C4-2B (cell line): Measurements from ENCODE around the gene SLC9A5.

ENCODE experiments used
- H3K27ac ChIP-seq: fragments of 450-650 bp; 2 replicates; pipeline ENCODE4 v1.5.1; 2017
- CTCF ChIP-seq: fragments of 450-650 bp; conservative IDR thresholded peaks from 2 replicates; pipeline ENCODE4 v1.5.1; 2017; ENCODE audit warnings: mild to moderate bottlenecking
- ZFX ChIP-seq: fragments of 450-650 bp; IDR thresholded peaks from 2 replicates; pipeline ENCODE4 v1.6.1; 2017

SLC9A5 gene

DNA sequence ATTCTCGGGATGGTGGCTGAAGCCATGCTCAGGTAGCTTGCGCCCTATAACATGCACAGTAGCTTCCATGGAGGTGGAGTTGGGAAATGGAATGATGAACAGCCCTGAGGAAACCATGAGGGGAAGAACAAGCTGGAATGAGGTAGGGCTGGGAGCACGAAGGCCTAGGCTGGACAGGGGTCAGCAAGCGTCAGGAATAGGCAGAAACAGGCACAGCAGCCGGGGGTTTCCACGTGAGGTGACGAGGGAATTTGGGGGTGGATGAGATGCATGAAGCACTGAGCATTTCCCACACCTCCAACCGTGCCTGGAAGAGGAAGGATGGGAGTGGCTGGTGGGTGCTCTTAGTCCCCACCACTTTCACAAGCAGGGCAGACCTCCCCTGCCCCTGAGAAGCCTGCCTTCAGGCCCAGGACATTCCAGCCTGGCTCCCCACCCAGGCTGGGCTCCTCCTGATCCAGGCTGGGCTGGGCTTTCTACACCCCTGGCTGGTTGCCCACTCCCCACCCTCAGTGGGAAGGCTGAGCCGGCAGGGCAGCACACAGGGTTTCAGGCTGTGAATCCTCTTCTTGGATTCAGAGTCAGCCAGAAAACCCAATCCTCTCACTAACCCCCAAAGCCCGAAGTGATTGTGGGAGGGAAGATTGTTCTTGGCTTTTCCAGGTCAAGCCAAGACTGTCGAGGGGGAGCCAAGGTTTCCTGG lies 52.5 kb downstream of the SLC9A5 start:
- H3K27ac ChIP-seq = peak overlapping the region; percentile 31
- TF ChIP-seq CTCF = no peak
- no peak for TF ChIP-seq ZFX

DNA sequence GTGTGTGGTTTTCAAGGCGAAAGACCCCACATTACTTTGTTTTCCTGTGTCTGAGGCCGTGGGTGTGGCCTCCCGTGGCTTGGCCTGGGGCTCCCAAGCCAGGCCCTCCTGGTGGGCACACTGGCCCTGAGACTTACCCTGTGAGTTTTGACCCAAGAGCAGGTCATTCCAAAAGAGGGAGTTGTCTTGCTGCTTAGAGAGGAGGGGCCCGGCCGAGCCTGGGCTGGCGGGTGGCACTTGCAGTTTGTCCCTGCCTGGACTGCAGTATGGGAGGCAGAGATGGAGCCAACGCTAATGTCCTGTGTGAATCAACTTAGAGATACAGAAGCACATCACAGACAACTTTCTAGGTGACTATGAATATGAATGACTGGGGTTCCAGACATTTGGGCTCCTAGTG lies 53.3 kb downstream of the SLC9A5 start:
- TF ChIP-seq CTCF (no peak), ZFX (no peak)

DNA sequence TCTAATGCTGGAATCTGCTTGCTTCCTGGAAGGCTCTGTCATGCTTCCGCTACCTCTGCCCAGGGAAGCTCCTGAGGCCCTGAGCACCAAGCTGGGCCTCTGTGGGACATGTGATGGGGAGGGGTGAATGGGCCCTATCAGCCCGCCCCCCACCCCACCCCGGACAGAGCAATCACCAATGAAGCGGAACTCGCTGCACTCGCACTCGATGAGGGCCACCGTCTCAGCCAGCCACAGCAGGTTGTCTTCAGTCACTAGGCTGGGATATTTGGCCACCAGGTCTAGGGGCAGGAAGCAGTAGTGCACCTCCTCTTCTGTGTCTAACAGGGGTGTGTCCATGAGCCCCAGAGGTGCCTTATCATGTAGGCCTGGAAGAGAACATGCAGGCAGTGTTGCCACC lies 54.2 kb downstream of the SLC9A5 start:
- TF ChIP-seq CTCF (no peak), ZFX (no peak)
- no peak overlapping the region for H3K27ac ChIP-seq

More for the DNA sequence above, 53.3 kb downstream of the SLC9A5 start:
- H3K27ac ChIP-seq = peak overlapping the region; percentile 31

GRCh38 chr16:67304020-67304419 lies 55.2 kb downstream of the SLC9A5 start:
- no peak overlapping the region for H3K27ac ChIP-seq
- no peak for TF ChIP-seq ZFX
- no peak for TF ChIP-seq CTCF

DNA sequence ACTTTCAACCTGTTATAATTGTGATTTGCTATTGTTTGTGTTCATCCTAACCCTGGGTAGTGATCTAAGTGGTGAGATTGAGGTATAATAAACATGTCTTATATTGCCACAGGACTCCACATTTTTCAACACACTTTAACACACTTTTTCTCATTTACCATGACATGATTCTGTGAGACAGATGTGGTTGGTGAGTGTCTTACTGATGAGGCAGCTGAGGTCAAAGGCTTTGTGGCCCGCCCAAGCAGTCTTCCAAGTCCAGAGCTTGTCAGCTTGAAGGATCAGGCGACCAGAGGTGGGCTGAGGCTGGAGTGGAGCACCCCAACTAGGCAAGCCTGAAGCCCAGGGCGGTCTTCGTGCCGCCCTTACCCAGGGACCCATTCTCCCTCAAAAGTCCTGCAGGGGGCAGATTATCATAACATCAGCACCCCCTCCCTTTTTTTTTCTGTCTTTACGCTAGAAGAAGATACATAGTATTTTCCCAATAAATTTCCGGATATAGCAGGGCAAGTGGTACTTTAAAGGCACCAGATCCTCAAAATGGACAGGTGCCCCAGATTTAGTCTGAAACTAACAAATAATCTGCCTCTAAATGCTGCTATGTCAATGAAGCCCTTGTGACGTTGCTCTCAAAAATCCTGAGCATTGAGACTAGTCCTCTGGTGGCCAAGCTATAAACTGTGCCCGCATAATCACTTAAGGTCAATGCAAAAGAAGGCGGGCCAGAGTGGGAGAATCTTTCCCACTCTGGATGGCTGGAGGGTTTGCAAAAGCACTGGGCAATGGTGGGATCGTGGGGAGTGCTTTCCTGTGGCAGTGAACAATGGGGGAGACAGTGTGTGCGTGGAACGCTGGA lies 56.7 kb downstream of the SLC9A5 start:
- H3K27ac ChIP-seq = no peak overlapping the region
- TF ChIP-seq ZFX (no peak), CTCF (no peak)

DNA sequence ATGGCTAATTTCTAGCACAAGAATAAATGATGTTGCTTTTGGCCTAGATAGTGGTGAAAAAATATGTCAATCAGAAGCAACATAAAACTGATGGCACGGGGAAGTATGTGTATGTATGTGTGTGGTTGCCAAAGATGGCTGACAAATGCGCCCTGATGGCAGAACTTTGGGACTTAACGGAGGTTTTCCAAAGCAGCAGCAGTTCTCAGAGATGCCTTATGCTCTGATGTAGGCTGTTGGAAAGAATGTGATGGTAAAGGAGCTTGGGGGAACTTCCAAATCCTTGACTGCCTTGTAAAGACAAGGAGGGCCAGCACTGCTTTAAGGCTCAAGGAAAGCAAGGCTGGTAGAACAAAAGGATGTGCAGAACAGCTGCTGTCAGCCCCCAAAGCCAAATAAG lies 61.8 kb downstream of the SLC9A5 start:
- TF ChIP-seq ZFX (no peak), CTCF (no peak)
- H3K27ac ChIP-seq = no peak overlapping the region
